IgD-negative memory B cell (primary cell): ENCODE results near the gene LAMA5. TPM values are rescaled to one million over a fixed set of nuclear protein-coding genes. Genes with fewer than 3 reads are reported as not detected.
A peak's percentile ranks its signal among the peaks of the same experiment; 100 is the strongest.

Experiments used
- H3K27ac Mint-ChIP-seq, 3 donors: one replicate each; pipeline ENCODE4 v1.8.0; 2020 to 2022; ENCODE audit warnings: mild to moderate bottlenecking in 3 of 3, mixed read lengths in 3 of 3, moderate library complexity in 1 of 3
- H3K27me3 Mint-ChIP-seq: one replicate; pipeline ENCODE4 v1.8.0; 2021; ENCODE audit warnings: mixed read lengths
- H3K36me3 Mint-ChIP-seq: one replicate; pipeline ENCODE4 v1.8.0; 2020; ENCODE audit warnings: mild to moderate bottlenecking, mixed read lengths
- H3K4me1 Mint-ChIP-seq, 3 donors: one replicate each; pipeline ENCODE4 v1.8.0; 2020 to 2022; ENCODE audit warnings: mixed read lengths in 3 of 3, mild to moderate bottlenecking in 1 of 3
- H3K4me3 Mint-ChIP-seq, 4 donors: one replicate each; pipeline ENCODE4 v1.8.0; 2020 to 2022; ENCODE audit warnings: mild to moderate bottlenecking in 4 of 4, mixed read lengths in 4 of 4, moderate library complexity in 3 of 4
- H3K9me3 Mint-ChIP-seq, 3 donors: one replicate each; pipeline ENCODE4 v1.8.0; 2020 to 2021; ENCODE audit warnings: mixed read lengths in 3 of 3, mild to moderate bottlenecking in 1 of 3
- polyA plus RNA-seq: library from polyadenylated mRNA; unstranded; fragments of 300-500 nt; fragmentation: Illumina TruSeq; gene quantifications from one replicate; pipeline ENCODE4 v1.2.3, GENCODE V29; 2021

LAMA5 gene
- polyA plus RNA-seq, 1 donor from 2014 or later, result 10.1 TPM

DNA sequence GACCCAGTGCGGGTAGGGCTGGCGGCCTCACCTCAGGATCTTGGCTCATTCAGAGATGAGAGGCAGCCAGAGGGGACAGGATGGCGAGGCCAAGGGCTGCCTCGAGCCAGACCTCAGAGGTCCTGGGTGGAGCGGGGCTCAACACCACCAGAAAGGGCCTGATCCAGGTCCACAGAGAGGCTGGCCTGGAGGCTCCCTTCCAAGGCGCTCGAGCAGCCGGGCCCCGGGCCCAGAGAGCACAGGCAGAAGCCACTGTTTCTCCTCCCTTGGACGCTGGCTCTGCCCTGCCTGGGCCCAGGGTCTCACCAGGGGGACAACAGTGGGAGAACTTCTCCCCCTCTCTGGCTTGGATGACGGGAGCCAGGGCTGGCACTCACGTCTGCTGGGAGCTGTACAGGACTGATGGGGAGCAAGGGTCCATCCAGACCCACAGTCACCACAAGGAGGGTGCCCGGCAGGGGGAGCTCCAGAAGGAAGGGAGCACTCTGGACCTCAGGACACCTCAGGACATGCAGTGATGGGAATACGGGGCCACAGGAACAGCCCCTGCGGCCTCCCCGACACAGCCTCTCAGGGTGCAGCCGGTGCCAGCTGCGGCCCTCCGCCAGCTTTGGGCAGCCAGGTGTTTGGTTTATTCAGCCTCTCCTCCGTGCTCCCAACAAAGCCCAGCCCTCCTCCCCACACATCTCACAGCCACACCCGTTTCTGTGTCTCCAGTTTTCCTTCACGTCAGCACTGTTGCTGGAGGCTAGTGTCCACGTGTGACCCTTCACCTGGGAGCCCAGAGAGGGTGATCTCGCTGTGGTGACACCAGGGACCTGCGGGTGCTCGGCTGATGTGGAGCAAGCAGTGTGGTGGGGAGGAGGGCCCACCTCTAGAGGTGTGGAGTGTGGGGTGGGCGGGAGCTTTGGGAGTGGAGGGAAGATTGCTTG lies 28.5 kb upstream of the LAMA5 start:
- Mint-ChIP-seq H3K4me3 (no peak overlapping the region), H3K9me3 (no peaks in the 10 kb centered on the region), H3K27me3 (no peaks in the 10 kb centered on the region), H3K4me1 (no peaks in the 10 kb centered on the region), H3K27ac (no peak overlapping the region), H3K36me3 (peaks cover 4% of the 10 kb centered on the region)

DNA sequence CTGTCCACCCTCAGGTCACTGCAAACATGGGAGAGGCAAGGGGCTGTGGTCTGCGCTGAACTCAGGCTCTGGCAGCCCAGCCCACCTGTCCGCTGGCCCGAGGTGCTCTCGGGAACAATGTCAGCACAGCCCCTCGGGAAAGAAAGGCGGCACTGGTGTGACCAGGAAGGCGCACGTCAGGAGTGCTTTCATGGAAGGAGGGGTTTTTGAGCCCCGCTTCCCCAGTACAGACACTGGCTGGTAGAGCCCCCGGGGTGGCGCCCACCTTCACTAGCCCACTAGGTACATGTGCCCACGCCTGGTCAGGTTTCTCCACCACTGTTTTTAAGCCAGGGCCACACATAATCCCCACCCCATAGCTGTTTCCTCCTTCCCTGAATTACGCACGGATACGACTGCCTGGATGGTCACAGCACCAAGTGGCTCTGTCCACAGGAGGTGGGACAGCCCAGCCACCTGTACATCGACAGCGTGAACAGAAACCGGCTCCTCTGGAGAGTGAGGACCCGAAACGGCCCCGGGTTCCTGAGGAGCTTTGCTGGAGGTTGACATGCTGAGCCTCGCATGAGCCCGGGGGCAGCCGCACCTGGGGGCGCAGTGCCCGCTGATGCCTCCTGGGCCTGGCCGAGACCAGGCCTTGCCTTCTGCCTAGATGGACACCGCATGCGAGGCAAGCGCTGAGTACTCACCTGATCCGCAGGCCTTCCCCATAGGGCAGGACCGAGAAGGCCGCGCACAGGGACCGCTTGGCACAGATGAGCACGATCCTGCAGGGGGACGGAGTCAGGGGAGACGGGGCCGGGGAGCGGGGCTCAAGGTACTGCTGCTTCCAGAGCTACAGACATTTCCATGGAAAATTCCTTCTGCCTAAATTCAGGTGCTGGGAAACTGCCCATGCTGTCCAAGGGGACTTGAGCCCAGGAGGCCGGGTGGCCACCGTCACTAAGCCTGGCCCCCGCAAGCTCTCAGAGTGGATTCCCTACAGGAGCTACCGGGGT lies 27.4 kb upstream of the LAMA5 start:
- Mint-ChIP-seq H3K4me1 (no peaks in the 10 kb centered on the region), H3K36me3 (peaks cover 4% of the 10 kb centered on the region), H3K9me3 (no peaks in the 10 kb centered on the region), H3K4me3 (no peak overlapping the region), H3K27me3 (no peaks in the 10 kb centered on the region), H3K27ac (no peak overlapping the region)

DNA sequence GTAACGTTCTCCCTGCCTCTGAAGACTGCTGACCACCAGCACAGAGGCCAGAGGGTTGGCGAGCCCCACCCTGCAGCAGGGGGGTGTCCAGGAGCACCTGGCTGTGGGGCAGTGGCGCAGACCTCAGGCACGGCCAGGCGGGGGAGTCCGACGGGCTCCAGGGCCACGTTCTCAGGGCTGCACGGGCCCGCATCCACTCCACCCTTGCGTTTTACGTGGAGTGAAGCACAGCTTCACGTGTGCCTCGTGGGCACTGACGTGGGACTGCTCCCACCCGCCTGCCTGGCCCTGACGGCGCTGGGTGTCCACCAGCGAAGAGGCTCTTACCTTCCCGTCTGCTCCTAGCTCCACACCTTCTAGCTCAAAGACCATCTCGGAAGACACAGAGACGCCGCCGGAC lies 26.7 kb upstream of the LAMA5 start:
- no peaks in the 10 kb centered on the region for H3K9me3 Mint-ChIP-seq
- no peak overlapping the region for H3K4me3 Mint-ChIP-seq
- H3K4me1 Mint-ChIP-seq, result peaks cover 0 to 2% (median 0%) of the 10 kb centered on the region in 3 donors
- H3K36me3 Mint-ChIP-seq, result peaks cover 4% of the 10 kb centered on the region
- no peak overlapping the region for H3K27ac Mint-ChIP-seq
- H3K27me3 Mint-ChIP-seq, result no peaks in the 10 kb centered on the region

DNA sequence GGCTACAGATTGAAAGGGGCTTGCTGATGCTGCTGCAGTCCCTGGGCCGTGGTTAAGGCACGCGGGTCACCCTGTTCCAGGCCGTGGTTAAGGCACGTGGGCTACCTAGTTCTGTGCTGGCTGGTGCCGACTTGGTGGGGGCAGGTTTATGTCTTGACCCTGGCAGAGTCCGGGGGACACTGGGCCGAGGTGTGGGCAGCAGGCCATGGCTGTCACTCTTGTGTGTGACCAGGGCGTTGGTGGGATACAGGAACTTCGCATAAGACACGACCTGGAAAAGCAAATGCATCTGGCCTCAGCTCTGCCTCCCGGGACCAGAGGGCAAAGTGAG lies 26.2 kb upstream of the LAMA5 start:
- Mint-ChIP-seq H3K9me3 (no peaks in the 10 kb centered on the region), H3K4me3 (no peak overlapping the region), H3K36me3 (peaks cover 4% of the 10 kb centered on the region), H3K27ac (no peak overlapping the region), H3K27me3 (no peaks in the 10 kb centered on the region), H3K4me1 (peaks cover 0 to 5% (median 1%) of the 10 kb centered on the region in 3 donors)

GRCh38 chr20:62392621-62393334 lies 25.7 kb upstream of the LAMA5 start:
- Mint-ChIP-seq H3K4me3 (no peak overlapping the region), H3K9me3 (no peaks in the 10 kb centered on the region), H3K27me3 (no peaks in the 10 kb centered on the region), H3K36me3 (peaks cover 4% of the 10 kb centered on the region), H3K4me1 (peaks cover 0 to 9% (median 2%) of the 10 kb centered on the region in 3 donors), H3K27ac (no peak overlapping the region)

- no peak overlapping the region for H3K4me3 Mint-ChIP-seq
- no peaks in the 10 kb centered on the region for H3K27me3 Mint-ChIP-seq
- peaks cover 0 to 10% (median 8%) of the 10 kb centered on the region in 3 donors for H3K4me1 Mint-ChIP-seq
- no peaks in the 10 kb centered on the region for H3K9me3 Mint-ChIP-seq
- H3K27ac Mint-ChIP-seq, result no peak overlapping the region
- H3K36me3 Mint-ChIP-seq, result peaks cover 1% of the 10 kb centered on the region
These were observed 24.9 kb upstream of the LAMA5 start for GRCh38 chr20:62392077-62392418.

DNA sequence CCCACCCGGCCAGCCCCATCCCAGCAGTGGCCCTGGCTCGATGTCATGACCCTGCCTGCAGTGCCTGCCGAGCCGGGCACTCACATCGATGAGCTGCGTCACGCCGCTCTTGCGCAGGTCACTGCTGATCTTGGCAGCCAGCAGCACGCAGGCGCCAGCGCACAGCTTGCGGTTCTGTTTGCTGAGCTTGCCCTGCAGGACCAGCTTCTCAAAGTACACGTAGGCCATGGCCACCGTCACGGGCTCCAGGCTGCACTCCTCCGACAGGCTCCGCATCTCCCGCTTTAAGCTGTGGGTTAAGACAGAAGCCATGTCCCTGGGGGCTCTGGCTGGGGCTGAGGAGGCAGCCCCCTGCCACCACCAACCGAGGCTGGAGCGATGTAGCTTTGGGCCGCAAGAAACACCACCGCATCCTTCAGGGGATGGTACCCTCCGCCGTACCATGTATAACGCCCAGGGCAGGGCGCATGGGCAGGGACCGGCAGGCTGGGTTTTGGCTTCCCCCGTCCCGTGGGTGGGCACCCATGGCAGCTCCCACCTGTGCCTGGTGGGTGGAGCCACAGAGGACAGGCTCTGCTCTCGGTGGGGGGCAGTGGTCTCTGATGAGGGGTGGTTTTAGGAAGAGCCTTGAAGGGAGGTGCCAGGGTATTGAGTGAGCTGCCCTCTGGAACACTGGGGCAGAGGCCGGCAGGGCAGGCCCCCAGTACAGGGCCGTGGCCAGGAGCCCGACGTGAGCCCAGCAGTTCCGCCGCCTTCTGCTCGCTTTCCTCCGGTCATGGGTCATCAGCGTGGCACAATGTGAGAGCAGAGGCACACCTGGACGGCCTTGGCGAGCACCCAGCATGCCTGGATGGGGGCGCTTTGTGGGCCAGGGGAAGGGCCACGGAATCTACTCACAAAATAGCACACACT lies 24.3 kb upstream of the LAMA5 start:
- Mint-ChIP-seq H3K9me3 (no peaks in the 10 kb centered on the region), H3K4me1 (peaks cover 4 to 12% (median 10%) of the 10 kb centered on the region in 3 donors), H3K4me3 (no peak overlapping the region), H3K27me3 (no peaks in the 10 kb centered on the region), H3K36me3 (no peaks in the 10 kb centered on the region), H3K27ac (no peak overlapping the region)

- Mint-ChIP-seq H3K27ac (no peak overlapping the region), H3K4me3 (peak overlapping the region in 1 of 4 donors; percentile 99), H3K36me3 (no peaks in the 10 kb centered on the region), H3K9me3 (no peaks in the 10 kb centered on the region), H3K4me1 (peaks cover 9 to 16% (median 15%) of the 10 kb centered on the region in 3 donors), H3K27me3 (no peaks in the 10 kb centered on the region)
These were observed 23.4 kb upstream of the LAMA5 start for GRCh38 chr20:62390317-62391164.

- H3K36me3 Mint-ChIP-seq, result no peaks in the 10 kb centered on the region
- peak overlapping the region in 1 of 4 donors; percentile 99 for H3K4me3 Mint-ChIP-seq
- H3K27me3 Mint-ChIP-seq, result no peaks in the 10 kb centered on the region
- no peaks in the 10 kb centered on the region for H3K9me3 Mint-ChIP-seq
- peak overlapping the region in 1 of 3 donors; percentile 96 for H3K27ac Mint-ChIP-seq
- H3K4me1 Mint-ChIP-seq, result peaks cover 15 to 23% (median 21%) of the 10 kb centered on the region in 3 donors
These were observed 22.5 kb upstream of the LAMA5 start for GRCh38 chr20:62389601-62390087.

GRCh38 chr20:62388839-62389600 lies 21.9 kb upstream of the LAMA5 start:
- Mint-ChIP-seq H3K4me1 (peaks cover 15 to 24% (median 21%) of the 10 kb centered on the region in 3 donors), H3K36me3 (no peaks in the 10 kb centered on the region), H3K27me3 (no peaks in the 10 kb centered on the region), H3K27ac (peak overlapping the region; percentile 10 to 96 (median 23)), H3K9me3 (no peaks in the 10 kb centered on the region), H3K4me3 (peak overlapping the region; percentile 78 to 99 (median 92))

DNA sequence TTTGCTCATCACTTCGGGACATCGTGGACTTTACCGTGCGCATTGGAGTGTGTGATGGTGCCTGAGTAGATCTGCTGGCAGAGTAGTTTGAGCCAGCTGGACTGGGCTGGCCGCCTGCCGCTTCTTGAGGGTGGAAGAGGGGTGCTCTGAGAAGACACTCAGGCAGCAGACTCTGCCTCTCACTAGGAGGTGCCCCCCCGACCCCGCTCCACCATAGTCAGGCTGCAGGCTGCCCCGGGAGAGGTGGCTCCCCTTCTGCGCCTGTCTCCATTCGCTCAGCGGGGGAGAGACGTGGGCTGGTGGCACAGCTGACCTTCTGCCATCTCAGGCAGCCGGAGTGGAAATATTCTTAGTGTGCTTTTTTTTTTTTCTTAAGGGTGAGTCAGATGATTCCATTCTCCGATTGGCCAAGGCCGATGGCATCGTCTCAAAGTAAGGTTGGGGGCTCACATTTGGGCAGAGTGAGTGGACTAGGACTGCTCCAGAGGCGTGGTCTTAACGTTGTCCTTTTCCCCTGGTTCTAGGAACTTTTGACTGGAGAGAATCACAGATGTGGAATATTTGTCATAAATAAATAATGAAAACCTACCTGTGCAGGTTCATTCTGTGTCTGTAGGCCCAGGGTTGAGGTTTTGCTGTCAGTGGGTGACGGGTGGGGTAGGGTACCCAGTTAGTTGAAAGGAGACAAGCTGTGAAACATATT lies 21.0 kb upstream of the LAMA5 start:
- no peaks in the 10 kb centered on the region for H3K9me3 Mint-ChIP-seq
- peak overlapping the region; percentile 91 to 99 (median 94) for H3K4me3 Mint-ChIP-seq
- no peaks in the 10 kb centered on the region for H3K27me3 Mint-ChIP-seq
- H3K36me3 Mint-ChIP-seq, result no peaks in the 10 kb centered on the region
- H3K27ac Mint-ChIP-seq, result peak overlapping the region; percentile 63 to 96 (median 67)
- peaks cover 15 to 24% (median 21%) of the 10 kb centered on the region in 3 donors for H3K4me1 Mint-ChIP-seq
